ENCODE results near the gene BACH2. TPM values are rescaled to one million over a fixed set of nuclear protein-coding genes. Genes with fewer than 3 reads are reported as not detected.

Gene BACH2
- total and polyA plus RNA-seq, 2 of the 8 experiments (the other 6 are each of a cell fraction or from before 2014, with no cell fraction given): 1.9 to 5.9 TPM

DNA sequence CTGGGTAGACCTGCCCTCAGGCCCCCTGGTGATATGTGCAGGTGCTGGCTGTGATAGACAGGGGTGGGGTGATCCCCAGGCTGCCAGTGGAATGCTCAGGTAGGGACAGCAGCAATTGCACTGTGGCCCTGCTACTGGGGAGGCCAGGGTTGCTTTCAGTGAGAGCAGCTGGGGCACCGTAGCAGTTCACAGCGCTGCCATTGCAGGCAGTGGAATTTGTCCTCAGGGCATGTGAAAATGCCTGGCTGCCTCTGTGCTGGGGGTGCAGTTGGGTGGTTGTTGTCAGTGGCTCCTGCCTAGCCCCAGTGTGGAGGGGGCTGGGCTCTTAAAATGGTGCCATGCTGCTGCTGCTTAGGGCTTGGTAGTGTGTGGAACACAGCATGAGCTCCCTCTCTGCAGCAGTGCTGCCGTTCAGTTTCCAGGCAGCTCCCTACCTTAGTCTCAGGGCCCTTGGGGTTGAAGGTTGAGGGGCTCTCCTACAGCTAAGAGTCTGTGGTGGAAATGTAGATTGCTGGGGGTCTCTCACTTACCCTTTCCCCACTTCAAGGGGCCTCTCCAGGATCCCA is 378.8 kb downstream of the BACH2 start:
- 96% methylated on average over 3 of the region's 3 CpGs; no CpG with 5 or more reads in 1 of the 2 experiments for WGBS, 2 experiments (ENCODE audit: extremely low coverage in 1 of 2, insufficient coverage in 1 of 2, insufficient read length in 1 of 2, insufficient replicate concordance in 2 of 2, low coverage in 1 of 2, low lambda C conversion rate in 2 of 2, missing lambda C conversion rate in 1 of 2)

More for the DNA sequence above, 378.8 kb downstream of the BACH2 start:
- peak in 1 of 2 experiments; percentile 42 for DNase-seq (ENCODE audit: low read depth in 1 of 2, low spot score in 2 of 2)
- no peak overlapping the region for H2AK5ac ChIP-seq (ENCODE audit: low read depth, low read length)
- H3K23ac ChIP-seq (ENCODE audit: insufficient read length): no peak overlapping the region
- no peak for FAIRE-seq
- no peak overlapping the region for H3K4me3 ChIP-seq (ENCODE audit: extremely low read depth in 1 of 4, insufficient read depth in 2 of 4, low read depth in 3 of 4, low read length in 4 of 4)
- no peaks in the 10 kb centered on the region for H3K36me3 ChIP-seq (ENCODE audit: control insufficient read depth in 2 of 4, insufficient read depth in 4 of 4, low read length in 3 of 4)
- no peak overlapping the region for H3K4ac ChIP-seq (replicated peaks; ENCODE audit: insufficient read length, low read depth, low read length)
- H4K8ac ChIP-seq (ENCODE audit: extremely low read depth, insufficient read depth, low read length): no peak overlapping the region
- H2BK120ac ChIP-seq (replicated peaks; ENCODE audit: low read depth, low read length): no peak overlapping the region
- H3K18ac ChIP-seq (ENCODE audit: extremely low read depth, low read length): peak overlapping the region; percentile 3; the same call in 1 of the 2 replicates
- H3K23me2 ChIP-seq (ENCODE audit: low read depth, low read length): no peaks in the 10 kb centered on the region
- no peak overlapping the region for H3K14ac ChIP-seq (ENCODE audit: insufficient read length)
- no peak overlapping the region for H2BK20ac ChIP-seq (ENCODE audit: low read length)
- H2BK15ac ChIP-seq (ENCODE audit: low read length): no peak overlapping the region
- H4K91ac ChIP-seq (replicated peaks; ENCODE audit: insufficient read length, low read length): no peak overlapping the region
- CTCF ChIA-PET (ENCODE audit: partially characterized antibody): interaction anchor here (0.7 to 0.8 kb wide), 2 partner anchors 16 to 424 kb away, joined by 3 read pairs; no protein-coding TSS in a partner anchor
- TF ChIP-seq, protein P1, sequence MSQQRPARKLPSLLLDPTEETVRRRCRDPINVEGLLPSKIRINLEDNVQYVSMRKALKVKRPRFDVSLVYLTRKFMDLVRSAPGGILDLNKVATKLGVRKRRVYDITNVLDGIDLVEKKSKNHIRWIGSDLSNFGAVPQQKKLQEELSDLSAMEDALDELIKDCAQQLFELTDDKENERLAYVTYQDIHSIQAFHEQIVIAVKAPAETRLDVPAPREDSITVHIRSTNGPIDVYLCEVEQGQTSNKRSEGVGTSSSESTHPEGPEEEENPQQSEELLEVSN (IDR thresholded peaks at IDR 0.05): no peak
- TF ChIP-seq NANOG (IDR thresholded peaks at IDR 0.05; ENCODE audit: insufficient read depth, low read depth, low read length, poor library complexity, severe bottlenecking): no peak
- TF ChIP-seq EP300 (IDR thresholded peaks at IDR 0.05; ENCODE audit: borderline replicate concordance in 1 of 2, low read depth in 2 of 2, low read length in 2 of 2): no peak
- TF ChIP-seq BRCA1 (IDR thresholded peaks at IDR 0.05; ENCODE audit: low read depth, low read length): no peak
- TF ChIP-seq KDM1A (IDR thresholded peaks at IDR 0.05; ENCODE audit: borderline replicate concordance, low read length): no peak
- TF ChIP-seq TCF12 (IDR thresholded peaks at IDR 0.05; ENCODE audit: low read depth, low read length): no peak
- TF ChIP-seq KDM5A (IDR thresholded peaks at IDR 0.05; ENCODE audit: low read length): no peak
- no peak for TF ChIP-seq RFX5 (IDR thresholded peaks at IDR 0.05; ENCODE audit: borderline replicate concordance, low read depth, low read length)
- no peak for TF ChIP-seq MAFK (IDR thresholded peaks at IDR 0.05; ENCODE audit: low read depth, low read length)
- H3K4me1 ChIP-seq (replicated peaks in 1 of 4; ENCODE audit: control insufficient read depth in 3 of 4, insufficient read depth in 4 of 4, low read length in 3 of 4): peaks cover 0 to 5% (median under 1%) of the 10 kb centered on the region in 4 experiments; a peak in 1 of 7 replicates
- H3K4me2 ChIP-seq (ENCODE audit: insufficient read depth in 1 of 2, low read depth in 2 of 2, low read length in 2 of 2): no peak overlapping the region
- H3K79me2 ChIP-seq (ENCODE audit: control insufficient read depth in 1 of 2, insufficient read depth in 2 of 2, low read length in 2 of 2): no peaks in the 10 kb centered on the region
- no peaks in the 10 kb centered on the region for H3K9me3 ChIP-seq (ENCODE audit: insufficient read depth in 2 of 2, low read depth in 1 of 2, low read length in 1 of 2)
- no peaks in the 10 kb centered on the region for H3K27me3 ChIP-seq (replicated peaks in 1 of 4; ENCODE audit: control insufficient read depth in 3 of 4, extremely low read depth in 1 of 4, insufficient read depth in 3 of 4, low read length in 3 of 4)
- no peaks in the 10 kb centered on the region for H3K79me1 ChIP-seq (ENCODE audit: low read depth, low read length)
- no peak overlapping the region for H3K9ac ChIP-seq (replicated peaks in 1 of 4; ENCODE audit: extremely low read depth in 1 of 4, low read depth in 3 of 4, low read length in 3 of 4)
- no peak overlapping the region for H4K5ac ChIP-seq (ENCODE audit: insufficient read length, low read depth, low read length)
- no peak overlapping the region for H3K56ac ChIP-seq (replicated peaks; ENCODE audit: insufficient read length, low read depth, low read length)
- H4K20me1 ChIP-seq (replicated peaks in 1 of 2; ENCODE audit: control insufficient read depth in 1 of 2, insufficient read depth in 2 of 2, low read length in 2 of 2): no peaks in the 10 kb centered on the region
- H2BK5ac ChIP-seq (ENCODE audit: low read depth, low read length): 0 out of 2 replicates have a peak overlapping the region, but pooled peaks have one; percentile 35
- POLR2A ChIA-PET (ENCODE audit: partially characterized antibody): no interaction called here
- H2BK12ac ChIP-seq (ENCODE audit: low read depth, low read length): no peak overlapping the region
- H2AFZ ChIP-seq (ENCODE audit: low read length): peak overlapping the region; percentile 77
- H3K27ac ChIP-seq (ENCODE audit: low read depth, low read length): no peak overlapping the region
